GM19035 (cell line): Measurements from ENCODE around the gene LRMDA.

Experiments
- ATAC-seq: cut with Tn5 transposase; IDR thresholded peaks from one replicate; pipeline ENCODE4 v1.9.1; 2021; ENCODE audit not compliant: unreplicated experiment

Gene LRMDA

DNA sequence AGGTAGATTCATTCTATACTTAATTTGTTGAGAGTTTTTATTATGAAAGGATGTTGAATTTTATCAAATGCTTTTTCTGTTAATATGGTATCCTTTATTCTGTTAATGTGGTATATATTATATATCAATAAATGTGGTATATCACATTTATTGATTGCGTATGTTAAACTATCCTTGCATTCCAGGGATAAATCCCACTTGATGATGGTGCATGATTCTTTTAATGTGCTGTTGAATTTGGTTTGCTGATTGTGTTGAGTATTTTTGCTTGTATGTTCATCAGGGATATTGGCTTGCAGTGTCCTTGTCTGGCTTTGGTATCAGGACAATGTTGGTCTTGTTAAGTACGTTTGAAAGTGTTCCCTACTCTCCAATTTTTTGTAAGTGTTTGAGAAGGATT lies 11.9 kb downstream of the LRMDA start:
- ATAC-seq, result no peak

DNA sequence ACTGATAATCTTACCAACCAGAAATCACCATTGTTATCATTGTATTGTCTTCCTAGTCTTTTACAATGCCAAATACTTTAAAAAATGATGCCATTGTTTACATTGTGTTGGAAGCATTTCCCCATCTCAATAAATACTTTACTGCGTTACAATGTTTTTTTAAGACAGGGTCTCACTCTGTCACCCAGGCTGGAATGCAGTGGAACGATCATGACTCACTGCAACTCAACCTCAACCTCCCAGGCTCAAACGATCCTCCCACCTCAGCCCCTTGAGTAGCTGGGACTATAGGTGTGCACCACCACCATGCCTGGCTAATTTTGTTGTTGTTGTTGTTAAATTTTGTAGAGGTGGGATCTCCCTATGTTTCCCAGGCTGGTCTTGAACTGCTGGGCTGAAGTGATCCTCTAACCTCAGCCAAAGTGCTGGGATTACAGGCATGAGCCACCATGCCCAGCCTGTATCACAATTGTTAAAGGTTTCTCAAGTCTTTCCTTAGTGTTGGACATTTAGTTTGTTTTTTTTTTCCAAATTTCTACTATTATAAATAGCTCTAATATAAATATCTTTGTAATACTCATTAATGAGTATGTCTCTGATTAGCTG lies 13.5 kb downstream of the LRMDA start:
- no peak for ATAC-seq

DNA sequence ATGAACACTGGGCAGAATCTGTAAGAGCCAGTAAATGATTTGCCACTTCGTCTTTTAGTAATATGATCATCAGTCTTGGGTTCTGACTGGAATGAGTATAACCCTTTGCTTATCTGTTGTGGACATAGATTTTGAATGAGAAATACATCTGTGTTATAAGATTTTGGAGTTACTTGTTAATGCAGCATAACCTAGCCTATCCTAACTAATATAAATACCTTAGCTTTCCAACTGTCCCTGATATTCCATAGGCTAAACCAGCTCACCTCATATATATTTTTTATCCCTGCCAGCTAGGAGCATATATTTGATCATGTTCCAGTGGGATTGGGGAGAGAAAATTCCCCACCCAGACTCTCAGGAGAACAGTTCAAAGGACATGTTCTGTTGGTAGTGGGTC lies 15.1 kb downstream of the LRMDA start:
- ATAC-seq, result no peak

DNA sequence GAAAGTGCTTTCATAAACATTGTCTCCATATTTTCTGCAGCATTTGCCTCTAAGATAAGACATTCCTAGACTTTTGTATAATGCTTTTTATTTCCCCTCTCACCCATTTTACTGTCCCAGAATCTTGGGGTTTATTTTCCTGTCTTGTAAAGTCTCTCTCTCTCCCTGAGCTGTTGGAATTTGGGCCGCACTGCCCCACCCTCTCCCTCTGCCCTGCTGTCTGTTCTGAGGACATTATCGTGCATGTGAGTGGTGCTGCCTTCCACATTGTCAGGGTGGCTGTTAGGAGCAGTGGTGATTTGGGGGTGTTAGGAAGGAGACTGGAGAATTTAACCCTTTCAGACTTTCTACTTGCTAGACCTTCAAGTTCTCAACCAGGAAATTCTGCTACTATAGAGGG lies 16.7 kb downstream of the LRMDA start:
- no peak for ATAC-seq

DNA sequence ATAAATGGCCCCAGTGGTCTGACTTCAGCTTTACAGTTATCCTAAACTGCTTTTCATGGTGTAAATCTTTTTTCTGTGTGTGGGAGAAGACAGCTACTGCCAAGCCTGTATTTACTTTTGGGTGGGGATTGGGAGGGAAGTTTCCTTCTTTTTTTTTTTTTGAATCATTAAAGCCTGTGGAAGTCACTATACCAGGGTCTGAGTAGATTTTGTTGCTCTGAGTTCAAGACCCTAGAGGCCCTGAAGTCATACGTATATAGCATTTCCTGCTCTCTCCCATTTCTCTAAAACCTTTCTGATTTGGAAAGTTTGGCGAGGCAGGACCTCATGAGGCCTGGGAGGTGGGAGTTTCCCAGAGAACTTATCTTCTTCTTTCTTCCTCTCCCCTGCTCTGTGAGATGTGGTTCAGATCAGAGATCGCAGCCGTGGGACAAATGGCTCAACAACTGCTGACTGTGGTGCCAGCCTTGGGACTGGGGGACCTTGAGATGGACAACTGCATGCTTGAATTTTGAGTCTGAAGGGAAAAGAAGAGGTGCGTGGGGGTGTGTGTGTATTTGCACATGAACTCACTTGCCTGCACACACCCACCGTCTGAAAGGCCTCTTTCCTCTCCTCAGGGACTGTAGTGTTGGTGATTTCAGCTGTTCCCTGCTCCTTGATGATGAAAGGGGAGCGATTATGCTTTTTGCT lies 18.1 kb downstream of the LRMDA start:
- ATAC-seq, result no peak

DNA sequence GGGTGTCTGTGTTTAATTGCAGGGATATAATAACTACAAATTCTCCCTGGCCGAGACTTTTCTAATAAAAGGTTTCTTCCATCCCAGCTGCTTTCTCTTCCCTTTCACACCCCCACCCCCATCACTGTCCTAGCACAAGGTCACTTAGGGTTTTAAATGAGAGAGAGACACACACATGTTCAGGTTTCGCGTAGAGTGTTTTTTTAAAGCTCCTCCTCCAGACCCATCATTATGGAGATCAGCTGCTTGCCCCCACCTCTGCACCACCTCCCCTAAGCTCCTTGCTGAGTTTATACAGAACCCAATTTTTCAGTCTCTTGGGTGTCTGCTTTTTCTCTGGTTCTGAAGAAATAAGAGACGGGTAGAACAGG lies 18.6 kb downstream of the LRMDA start:
- ATAC-seq, result no peak

DNA sequence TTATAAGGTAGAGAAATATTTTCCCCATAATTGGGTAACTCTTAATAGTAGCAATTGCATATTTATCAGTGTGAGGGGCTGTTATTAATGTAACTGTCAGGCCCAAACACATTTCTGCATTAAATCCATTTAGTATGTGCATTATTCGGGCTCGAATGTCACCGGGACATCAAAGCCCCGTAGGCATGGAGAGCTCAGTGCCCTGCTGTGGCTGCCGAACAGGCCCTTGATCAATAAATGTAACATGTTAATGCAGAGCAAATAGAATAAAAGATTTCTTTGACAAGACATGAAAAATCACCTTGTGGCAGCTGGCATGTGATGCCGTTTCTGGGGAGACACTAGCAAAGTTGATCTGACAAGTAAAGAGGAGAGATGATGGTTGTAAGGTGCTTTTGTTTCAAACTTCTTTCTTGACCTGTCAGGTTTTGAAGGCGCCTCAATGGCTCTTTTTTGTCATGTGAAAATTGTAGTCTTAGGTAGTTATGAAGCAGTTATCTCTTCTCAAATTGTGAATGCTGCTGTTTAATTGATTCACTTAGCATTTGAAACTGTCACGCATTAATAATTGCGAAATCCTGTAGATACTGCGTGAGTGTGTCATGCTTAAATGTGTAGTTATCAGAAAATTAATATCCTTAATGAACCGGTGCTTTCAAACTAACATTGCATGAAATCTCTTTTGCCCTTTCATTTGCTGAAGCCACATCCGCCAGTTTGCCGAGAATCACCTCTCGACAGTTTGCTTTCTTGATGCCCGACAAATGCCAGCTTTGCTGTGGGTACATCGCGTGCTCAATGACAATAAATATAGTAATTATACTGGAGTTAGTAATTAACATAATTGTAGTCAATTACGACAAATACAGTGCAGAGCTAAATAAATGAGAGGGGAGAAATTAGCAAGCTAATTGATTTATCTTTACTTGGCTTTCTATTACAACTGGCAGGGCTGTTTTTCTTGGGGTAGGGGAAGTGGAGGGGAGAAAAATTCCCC lies 19.5 kb downstream of the LRMDA start:
- ATAC-seq, result no peak

DNA sequence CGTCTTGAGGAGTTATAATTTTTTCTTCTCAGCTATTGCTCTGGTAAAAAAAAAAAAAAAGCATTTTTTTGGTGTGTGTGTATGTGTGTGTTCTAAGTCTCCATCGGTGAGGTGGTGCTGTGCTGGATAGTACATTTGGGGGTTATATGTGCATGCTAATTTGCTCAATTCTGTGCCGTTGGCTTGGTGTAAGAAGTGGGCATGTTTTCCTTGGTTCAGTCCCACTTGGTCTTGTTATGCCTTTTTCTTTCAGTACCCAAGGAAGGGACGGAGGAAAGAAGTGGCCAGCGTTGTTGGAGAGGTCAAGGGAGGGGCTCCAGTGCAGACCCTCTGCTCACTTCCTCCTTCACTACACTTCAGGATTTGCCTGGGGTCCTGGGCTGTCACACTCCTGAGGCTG lies 20.4 kb downstream of the LRMDA start:
- ATAC-seq, result no peak

DNA sequence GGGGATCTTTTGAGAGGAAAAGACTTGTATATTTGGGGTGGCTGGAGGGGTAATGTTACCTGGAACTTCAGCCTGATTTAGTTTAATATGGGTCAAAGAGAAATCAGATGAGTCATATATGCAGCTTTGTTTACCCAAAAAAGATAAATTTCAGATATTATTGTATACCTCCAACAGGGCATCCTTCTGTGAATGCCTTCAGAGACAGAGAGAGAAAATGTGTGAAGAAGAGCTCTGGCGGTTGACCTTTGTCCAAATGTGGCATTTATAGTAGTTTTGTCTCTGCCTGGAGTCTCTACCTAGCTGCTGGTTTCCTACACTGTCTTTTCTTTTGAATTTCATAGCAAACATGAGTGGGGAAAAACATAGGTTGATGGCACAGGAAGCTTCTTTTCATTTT lies 21.6 kb downstream of the LRMDA start:
- ATAC-seq, result no peak

DNA sequence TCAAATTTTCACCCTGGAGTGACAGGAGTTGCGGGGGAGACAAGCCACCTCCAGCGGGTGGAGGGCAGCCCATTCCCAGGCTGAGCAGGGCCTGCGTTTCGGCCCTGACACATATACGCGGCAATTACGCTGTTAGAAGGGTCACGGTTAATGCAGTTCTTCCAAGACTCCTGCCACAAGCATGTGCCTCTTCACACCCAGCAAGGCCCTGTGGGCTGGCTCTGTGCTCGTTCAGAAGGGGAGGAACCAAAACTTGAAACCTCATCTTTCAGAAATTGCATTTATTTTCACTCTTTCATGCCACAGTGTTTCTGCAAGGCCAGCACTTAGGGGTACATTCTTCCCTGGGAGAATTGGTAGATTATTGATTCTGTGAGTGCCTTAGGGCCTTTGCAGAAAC lies 24.7 kb downstream of the LRMDA start:
- no peak for ATAC-seq

DNA sequence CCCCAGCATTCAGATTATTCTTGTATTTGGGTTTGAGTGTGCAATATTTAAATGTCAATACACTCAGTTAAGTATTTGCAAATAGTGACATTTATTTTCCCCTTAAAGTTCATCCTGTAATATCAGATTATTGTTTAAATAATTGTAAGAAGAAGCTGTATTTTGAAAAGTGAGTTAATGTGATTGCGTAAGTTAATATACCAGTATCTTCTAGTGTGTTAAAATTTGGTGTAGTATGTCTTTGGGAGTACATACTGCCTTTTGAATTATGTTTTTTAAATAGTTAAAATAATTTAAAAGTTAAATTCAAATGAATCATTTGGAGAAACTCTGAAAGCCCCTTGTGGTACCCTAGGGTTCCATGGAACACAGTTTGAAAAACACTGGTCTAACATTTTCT lies 28.6 kb downstream of the LRMDA start:
- ATAC-seq, result no peak

DNA sequence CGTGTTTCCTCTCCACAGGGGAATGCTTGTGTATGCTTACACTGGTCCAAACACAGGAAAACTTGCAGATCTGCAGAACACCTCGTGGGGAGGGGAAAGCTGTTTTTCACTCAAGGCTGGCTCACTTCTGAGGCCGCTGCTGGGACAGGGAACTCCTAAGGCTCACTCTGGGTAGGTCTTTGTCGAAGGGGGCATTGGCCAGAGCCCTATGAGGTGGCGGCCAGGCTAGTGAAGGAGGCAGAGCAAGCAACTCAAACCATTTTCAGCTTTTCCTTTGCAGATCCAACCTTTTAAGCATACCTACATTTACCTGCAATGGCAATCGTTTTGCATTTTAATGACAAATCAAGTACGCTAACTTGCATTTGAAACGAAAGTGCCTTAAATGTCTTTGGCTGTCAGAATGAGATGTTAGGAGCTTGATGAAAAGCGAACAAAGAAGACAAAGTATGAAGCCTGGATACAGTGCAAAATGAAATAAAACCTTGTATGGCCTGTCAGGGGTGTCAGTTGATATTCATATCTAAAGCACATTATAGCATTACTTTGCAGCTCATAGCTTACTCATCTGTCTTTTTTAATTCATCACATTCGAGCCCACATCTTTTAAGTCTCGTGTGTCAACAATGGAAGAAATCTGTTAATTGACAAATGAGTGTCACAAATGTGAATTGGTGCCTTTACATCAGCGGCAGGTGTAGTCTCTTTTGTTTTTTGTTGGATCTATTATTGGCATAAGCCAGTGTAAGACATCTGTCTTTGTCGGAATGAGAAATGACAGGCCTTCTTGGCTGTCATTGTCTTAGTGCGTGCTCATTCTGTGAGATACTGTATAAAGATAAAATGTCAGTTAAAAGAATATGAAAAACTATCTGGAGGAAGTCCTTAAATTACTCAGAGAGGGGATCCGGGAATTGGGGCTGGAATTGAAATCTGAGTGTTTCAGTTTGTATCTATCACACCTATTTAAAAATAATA lies 30.5 kb downstream of the LRMDA start:
- no peak for ATAC-seq

DNA sequence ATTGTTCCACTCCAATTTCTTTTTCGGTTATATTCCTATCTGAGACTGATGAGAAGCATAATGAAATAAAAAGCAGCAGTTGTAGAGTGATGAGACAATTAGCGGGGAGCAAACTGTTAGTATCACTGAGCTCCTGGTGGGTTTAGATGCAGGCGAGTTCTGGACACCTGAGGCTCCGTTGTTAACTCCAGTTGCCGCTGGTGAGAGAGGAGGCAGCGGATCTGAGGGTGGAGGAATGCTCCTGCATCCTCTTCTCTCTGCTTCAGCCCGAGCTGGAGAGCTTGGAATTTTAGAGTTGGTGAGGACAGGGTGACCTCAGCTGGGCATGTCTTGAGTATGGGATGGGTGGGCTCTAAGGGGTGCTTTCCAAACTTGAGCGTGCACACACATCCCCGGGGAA lies 31.4 kb downstream of the LRMDA start:
- ATAC-seq, result no peak

DNA sequence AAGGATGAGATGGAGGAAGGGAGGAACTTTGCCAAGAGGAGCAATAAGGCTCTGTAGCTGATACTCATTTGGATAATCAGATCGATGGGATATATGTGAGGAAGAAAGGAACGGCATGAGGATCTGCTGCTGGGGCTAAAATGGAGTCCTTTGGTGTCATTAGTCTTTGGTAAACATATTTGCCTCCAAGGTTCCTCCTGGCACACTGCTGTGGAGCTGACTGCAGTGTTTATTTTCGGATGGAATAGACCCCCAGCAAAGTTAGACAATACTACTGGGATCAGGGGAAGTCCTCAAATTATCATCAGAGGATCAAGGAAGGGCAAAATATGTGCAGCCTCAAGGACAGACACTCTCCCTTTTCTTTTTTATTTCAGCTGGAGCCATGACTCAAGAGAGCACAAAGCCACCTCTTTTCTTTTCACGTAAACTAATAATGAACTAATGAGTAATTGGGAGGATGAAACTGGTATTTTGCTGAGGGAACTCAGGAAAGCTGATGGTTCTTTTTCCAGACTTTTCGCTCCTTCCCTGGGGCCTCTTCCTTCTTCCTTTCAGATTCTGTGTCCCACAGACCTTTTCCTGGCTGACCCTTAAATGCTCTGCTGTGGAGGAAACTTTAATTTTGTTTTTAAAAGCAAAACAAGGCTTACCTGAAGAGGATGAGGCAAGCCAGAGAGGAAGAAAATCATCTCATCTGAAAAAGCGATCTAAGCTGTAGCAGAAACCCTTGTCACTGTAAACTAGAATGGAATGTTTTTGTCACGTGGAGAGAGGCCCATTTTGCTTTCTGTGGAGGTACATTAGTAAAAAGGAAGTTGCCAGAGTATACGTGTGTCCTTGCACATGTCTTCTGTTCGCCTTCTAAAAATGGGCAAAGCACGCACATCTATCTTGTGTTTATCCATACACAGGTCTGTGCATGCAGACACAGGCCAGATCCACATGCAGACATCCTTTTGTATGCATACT lies 33.3 kb downstream of the LRMDA start:
- ATAC-seq, result no peak

DNA sequence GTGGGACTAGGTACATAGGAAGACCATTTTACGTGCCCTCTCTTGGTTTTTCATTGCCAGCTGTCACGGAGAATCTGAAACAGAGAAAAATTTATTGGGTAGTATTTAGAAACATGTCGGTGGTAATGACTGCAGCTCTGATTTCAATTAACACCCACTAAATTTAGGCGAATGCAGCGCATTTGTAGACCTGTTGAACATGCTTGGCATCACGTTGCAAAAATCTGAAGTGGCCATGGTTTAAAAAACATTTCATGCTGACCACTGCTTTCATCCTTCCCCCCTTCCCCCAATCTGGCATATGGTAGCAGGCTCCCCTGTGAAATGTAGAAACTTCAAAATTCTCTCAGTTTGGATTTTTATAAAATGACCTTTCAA lies 34.0 kb downstream of the LRMDA start:
- no peak for ATAC-seq

DNA sequence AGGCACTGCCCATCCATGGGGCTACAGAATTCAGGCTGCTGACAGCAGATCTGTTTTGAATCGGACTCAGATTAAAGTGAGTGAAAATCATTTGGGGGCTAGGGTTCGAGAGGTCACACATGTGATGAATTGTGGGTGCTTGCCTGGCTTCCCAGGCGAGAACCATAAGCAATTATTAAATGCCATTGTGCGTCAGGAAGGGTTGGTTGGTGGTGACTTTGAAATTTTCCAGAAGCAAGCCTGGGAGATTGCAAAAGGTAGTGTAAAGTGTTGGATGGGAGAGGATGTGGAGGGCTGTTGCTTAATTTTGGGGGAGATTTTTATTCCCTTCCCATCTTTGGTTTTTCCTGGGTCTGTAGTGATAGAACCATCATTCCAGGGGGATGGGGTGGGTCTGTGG lies 34.6 kb downstream of the LRMDA start:
- ATAC-seq, result no peak

DNA sequence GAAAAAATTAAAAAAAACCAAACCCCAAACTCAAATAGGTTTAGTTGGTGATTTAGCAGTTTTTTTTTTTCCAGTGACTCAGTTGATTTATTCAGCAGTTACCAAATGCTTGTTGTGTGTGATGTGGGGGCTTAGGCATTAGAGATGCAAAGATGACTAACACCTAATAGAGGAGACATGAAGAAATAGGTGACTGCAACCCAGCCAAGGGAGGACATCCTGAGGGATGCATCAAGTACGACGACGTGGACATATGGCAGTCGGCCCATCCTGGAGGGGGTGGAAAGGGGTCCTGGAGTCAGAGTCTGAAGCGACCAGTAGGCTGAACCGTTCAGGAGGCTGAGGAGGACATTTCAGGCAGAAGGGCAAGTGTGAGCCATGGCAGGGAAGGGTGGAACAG lies 35.5 kb downstream of the LRMDA start:
- ATAC-seq, result no peak

DNA sequence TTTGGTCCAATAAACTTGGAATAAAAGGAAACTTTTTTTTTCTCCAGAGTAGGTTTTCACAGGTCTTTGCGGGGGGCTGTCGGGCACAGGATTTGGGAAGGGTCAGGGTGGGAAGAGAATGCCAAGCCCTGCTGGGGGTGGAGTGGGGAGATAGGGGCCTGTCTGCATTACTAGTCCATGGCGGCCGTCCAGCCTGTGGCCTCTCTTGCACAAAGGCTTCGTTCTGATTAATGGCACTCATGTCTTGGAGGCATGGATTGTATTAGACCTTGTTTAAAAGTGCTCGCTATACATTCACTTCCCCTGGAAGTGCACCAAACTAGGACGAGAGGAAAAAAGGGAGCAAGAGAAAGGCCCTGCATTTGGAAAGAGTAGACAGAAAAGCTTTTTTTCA lies 37.2 kb downstream of the LRMDA start:
- no peak for ATAC-seq

DNA sequence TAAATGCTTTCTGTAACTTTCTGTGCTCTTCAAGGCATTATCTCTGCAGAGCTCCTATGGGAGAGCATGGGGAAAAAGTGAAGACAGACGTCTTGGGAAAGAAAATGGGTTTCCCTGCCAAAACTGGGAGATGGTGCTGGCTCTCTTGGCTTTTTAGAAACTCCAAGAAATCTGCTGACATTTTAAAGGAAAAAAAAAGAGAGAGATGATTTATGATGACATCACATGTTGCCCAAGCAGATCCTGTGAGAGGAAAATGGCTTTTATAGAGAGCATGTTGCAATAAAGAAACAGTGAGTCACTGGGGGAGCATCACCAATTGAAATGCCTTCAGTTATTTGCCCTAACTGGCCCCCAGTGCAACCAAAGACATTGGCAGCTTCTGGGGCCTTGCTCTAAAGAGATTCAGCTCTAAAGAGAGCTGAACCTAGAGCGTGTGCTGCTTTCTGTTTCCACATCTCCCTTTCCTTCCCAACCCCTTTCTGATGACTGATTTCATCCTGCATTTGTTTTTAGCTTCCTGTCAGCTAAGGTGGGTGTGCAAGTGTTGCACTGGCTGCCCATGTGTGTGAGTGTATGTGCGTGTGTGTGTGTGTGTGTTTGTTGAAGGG lies 37.7 kb downstream of the LRMDA start:
- ATAC-seq, result no peak
